Measurements from ENCODE around the gene ARHGAP33. TPM values are rescaled to one million over a fixed set of nuclear protein-coding genes. Genes with fewer than 3 reads are reported as not detected.

ARHGAP33 gene
- total RNA-seq, 1 experiment from 2014 or later, result 0.87 TPM

DNA sequence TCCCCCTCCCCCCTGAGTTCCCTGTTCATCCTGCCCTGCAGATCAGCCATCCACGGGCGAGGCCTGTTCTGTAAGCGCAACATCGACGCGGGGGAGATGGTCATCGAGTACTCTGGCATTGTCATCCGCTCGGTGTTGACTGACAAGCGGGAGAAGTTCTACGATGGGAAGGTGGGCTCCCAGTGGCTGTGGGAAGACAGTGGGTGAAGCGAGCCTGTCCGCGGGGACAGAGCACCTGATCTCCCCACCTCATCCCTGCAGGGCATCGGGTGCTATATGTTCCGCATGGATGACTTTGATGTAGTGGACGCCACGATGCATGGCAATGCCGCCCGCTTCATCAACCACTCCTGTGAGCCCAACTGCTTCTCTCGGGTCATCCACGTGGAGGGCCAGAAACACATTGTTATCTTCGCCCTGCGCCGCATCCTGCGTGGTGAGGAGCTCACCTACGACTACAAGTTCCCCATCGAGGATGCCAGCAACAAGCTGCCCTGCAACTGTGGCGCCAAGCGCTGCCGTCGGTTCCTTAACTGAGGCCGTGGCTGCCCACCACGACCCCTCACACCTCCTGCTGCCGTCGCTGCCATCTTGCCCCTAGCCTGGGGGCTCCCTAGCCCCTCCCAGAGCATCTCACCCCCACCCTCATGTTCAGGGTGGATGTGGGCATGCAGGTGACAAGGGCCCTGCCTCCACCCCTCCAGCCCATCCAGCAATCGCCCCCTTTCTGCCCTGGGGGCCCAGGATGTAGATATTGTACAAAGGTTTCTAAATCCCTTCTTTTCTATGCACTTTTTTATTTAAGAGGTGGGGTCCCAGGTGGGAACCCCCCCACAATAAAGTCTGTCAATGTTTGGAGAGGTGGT is 37.1 kb upstream of the ARHGAP33 start:
- no peak for DNase-seq (ENCODE audit: low read depth, low spot score)
- in situ Hi-C loops (cut with HindIII; ENCODE audit: low pct_unique_long_range_greater_than_20kb, low sequenced_read_pairs), result no loop called here

DNA sequence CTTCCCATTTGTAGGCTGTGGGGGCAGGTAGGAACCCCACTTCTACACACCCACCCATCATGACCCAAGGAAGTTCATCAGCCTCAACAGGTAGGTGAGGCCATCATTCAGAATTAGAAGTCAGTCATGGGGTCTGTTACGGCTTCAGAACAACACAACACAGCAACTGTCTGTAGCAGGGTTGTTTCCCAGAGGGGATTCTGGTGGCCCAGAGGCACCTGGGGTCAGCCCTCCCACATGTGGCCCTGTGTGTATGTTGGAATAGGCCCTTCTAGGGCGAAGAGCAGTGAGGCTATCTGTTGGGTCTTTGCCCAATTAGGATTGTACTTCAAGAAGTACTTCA is 36.5 kb upstream of the ARHGAP33 start:
- DNase-seq (ENCODE audit: low read depth, low spot score), result no peak
- in situ Hi-C loops (cut with HindIII; ENCODE audit: low pct_unique_long_range_greater_than_20kb, low sequenced_read_pairs), result no loop called here

- DNase-seq (ENCODE audit: low read depth, low spot score), result no peak
- in situ Hi-C loops (cut with HindIII; ENCODE audit: low pct_unique_long_range_greater_than_20kb, low sequenced_read_pairs), result no loop called here
Observed at GRCh38 chr19:35739275-35740107, 35.9 kb upstream of the ARHGAP33 start.

DNA sequence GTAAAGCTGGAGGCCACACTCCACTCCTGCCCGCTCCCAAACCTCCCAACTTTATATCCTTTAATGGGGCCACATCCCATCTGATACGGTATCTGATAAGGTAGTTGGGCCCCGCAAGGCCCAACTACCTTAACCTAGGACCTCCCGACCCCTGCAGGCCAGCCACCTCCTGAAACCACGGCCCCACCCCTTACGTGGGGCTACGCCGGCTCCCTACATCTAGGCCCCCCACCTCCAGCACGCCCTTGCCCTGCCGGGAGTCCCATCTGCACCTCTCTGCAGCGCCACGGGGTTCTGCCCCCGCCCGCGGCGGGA is 35.3 kb upstream of the ARHGAP33 start:
- in situ Hi-C loops (cut with HindIII; ENCODE audit: low pct_unique_long_range_greater_than_20kb, low sequenced_read_pairs), result no loop called here

GRCh38 chr19:35740423-35741202 is 34.8 kb upstream of the ARHGAP33 start:
- DNase-seq (ENCODE audit: low read depth, low spot score), result peak; percentile 96
- in situ Hi-C loops (cut with HindIII; ENCODE audit: low pct_unique_long_range_greater_than_20kb, low sequenced_read_pairs), result no loop called here

More for the DNA sequence above, 35.3 kb upstream of the ARHGAP33 start:
- DNase-seq (ENCODE audit: low read depth, low spot score), result no peak

GRCh38 chr19:35741203-35741515 is 34.2 kb upstream of the ARHGAP33 start:
- in situ Hi-C loops (cut with HindIII; ENCODE audit: low pct_unique_long_range_greater_than_20kb, low sequenced_read_pairs), result no loop called here

GRCh38 chr19:35742121-35742724 is 33.1 kb upstream of the ARHGAP33 start, which contains the start of gene IGFLR1:
TSS of gene IGFLR1 (minus strand) at chr19:35742452. CDS start at chr19:35741180, 1,272 bp downstream.
- DNase-seq (ENCODE audit: low read depth, low spot score), result no peak
- in situ Hi-C loops (cut with HindIII; ENCODE audit: low pct_unique_long_range_greater_than_20kb, low sequenced_read_pairs), result no loop called here

More at GRCh38 chr19:35741203-35741515, 34.2 kb upstream of the ARHGAP33 start:
- DNase-seq (ENCODE audit: low read depth, low spot score), result no peak

DNA sequence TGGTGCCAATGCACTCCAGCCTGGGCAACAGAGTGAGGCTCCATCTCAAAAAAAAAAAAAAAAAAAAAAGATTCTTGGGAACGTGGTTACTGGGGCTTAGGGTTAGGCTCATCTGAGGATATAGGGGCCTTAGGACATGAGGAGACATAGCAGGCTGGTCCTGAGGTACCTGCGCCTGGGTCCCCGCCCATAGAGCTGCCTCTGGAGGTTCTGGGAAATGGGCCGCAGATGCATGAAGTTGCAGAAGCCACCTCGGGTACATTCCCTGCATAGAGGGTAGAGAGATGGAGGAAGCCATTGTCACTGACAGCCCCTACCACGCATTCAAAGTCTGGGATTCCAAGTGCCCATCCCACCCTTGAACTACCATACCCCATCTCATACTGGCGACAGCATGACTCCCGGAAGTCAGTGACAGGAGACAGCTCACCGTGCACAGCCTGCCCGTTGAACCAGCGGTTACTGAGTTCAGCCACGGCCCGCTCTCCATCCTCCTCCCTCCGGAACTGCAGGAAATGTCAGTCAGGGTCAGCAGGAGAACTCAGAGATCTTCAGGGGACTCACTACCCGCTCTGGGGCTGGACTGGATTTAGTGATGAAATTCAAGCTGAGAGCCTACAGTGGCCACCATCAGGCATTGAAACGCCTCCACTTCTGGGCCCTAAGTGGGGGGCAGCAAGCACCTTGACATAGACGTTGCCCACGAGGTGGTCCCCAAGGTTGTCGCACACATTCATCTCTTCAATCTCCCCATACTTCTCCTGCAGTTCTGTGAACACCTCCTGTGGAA is 31.5 kb upstream of the ARHGAP33 start:
- DNase-seq (ENCODE audit: low read depth, low spot score), result no peak
- in situ Hi-C loops (cut with HindIII; ENCODE audit: low pct_unique_long_range_greater_than_20kb, low sequenced_read_pairs), result no loop called here

- DNase-seq (ENCODE audit: low read depth, low spot score), result peak; percentile 97
- in situ Hi-C loops (cut with HindIII; ENCODE audit: low pct_unique_long_range_greater_than_20kb, low sequenced_read_pairs), result no loop called here
Observed at GRCh38 chr19:35744430-35745327, 30.7 kb upstream of the ARHGAP33 start.

GRCh38 chr19:35745328-35746086 is 29.9 kb upstream of the ARHGAP33 start, which contains the start of the genes PSENEN and U2AF1L4:
TSS of gene PSENEN (plus strand) at chr19:35745651. CDS start at chr19:35745931, 280 bp downstream.
TSS of gene U2AF1L4 (minus strand) at chr19:35745418. CDS start at chr19:35745391, 27 bp downstream.
- peak; percentile 98 for DNase-seq (ENCODE audit: low read depth, low spot score)
- in situ Hi-C loops (cut with HindIII; ENCODE audit: low pct_unique_long_range_greater_than_20kb, low sequenced_read_pairs), result no loop called here

DNA sequence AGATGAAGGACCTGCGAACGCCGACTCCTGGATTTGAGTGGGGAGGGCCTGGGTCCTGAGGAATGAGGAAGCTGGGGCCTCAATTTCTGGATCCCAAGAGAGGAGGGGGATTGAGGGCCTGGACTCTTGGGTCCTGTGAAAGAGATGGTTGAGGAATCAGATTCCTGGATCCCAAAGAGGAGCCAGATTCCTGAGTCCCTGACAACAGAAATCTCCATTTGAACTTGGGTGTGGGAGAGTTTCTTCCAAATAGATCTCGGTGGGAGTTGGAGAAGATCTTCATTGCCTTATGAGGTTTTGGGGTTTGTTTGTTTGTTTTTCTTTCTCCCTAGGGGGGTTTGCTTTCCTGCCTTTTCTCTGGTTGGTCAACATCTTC is 29.3 kb upstream of the ARHGAP33 start:
- no peak for DNase-seq (ENCODE audit: low read depth, low spot score)
- in situ Hi-C loops (cut with HindIII; ENCODE audit: low pct_unique_long_range_greater_than_20kb, low sequenced_read_pairs), result no loop called here

DNA sequence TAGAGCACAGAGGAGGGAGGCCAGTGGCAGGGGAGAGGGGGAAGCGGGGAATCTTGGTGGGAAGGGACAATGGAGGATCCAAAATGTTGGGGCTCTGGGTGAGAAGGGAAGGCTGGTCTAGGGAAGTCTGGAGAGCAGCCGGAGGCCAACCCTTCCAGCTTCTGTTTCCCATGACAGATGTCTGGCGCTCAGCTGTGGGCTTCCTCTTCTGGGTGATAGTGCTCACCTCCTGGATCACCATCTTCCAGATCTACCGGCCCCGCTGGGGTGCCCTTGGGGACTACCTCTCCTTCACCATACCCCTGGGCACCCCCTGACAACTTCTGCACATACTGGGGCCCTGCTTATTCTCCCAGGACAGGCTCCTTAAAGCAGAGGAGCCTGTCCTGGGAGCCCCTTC is 28.8 kb upstream of the ARHGAP33 start:
- in situ Hi-C loops (cut with HindIII; ENCODE audit: low pct_unique_long_range_greater_than_20kb, low sequenced_read_pairs), result no loop called here
- no peak for DNase-seq (ENCODE audit: low read depth, low spot score)

DNA sequence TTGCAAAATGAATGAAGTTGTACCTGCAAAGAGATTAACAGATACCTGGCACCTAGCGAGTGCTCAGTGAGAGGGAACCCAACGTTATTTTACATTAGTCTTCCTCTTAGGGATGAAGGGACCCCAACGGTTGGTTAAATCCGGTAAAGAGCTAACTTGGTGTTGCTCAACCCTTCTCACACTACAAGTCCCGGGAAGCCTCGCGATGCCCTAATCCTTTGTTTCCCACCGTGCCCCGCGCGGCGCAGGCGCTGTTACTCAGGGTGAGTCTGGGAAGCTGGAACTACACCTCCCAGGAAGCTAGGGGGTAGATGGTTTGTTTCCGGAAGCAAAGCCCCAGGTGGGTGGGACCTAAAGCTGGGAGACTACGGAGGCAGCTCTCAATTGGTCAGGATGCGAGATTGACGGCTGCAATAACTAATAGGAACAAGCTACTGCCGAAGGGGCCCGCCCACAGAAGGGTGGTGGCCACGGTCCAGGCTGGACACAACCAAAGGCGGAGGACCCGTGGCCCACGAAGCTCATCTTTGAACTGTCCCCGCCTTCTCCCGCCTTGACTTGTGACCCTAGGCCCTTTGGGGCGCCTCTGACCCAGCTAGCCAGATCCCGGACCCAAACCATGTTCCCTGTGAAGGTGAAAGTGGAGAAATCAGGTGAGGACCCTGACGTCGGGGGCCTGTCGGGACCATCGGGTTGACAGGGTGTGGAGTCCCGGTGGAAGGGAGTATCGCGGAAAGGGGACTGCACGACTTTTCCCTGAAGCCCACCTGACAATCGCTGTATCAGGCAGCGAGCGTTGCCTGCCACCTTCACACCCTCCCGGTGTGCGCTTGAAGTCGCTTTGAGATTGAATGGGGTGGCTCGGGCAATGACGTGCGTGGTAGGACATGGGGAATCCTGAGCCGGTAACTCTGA is 27.0 kb upstream of the ARHGAP33 start, which contains the start of gene LIN37:
LIN37 (plus strand) TSS at position 471 of the 915 bp plus-strand sequence; CDS start at position 620, 149 bp downstream.
- DNase-seq (ENCODE audit: low read depth, low spot score), result peak; percentile 99
- in situ Hi-C loops (cut with HindIII; ENCODE audit: low pct_unique_long_range_greater_than_20kb, low sequenced_read_pairs), result no loop called here

DNA sequence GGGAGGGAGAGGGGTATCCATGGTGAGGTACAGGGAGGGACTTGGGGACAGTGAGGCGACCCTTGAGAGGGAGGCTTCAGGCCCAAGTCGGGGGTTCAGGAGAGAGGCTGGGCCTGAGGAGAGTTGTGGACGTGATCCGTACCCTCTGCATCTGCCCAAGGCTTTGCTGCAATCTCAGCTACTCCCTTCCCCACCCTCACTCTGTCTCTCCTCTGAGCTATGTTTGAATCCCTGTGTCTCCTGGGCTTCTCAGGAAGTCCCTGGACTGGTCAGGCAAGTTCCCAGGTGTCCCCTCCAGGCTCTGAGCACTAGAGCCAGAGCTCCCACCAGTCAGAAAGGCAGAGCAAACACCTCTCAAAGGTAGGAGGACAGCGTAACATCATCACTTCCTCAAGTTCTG is 25.2 kb upstream of the ARHGAP33 start:
- in situ Hi-C loops (cut with HindIII; ENCODE audit: low pct_unique_long_range_greater_than_20kb, low sequenced_read_pairs), result no loop called here
- DNase-seq (ENCODE audit: low read depth, low spot score), result no peak

All from SK-MEL-5 (cell line).